GM23248 (cell line): ENCODE measurements around the gene GORASP1.

Source experiments
- EZH2 ChIP-seq: fragments of 200-600 bp; sonication (generic); IDR thresholded peaks from 2 replicates; pipeline ENCODE4 v1.6.1; 2018; ENCODE audit warnings: antibody characterized with exemption, mild to moderate bottlenecking; ENCODE audit not compliant: insufficient read depth, poor library complexity, severe bottlenecking
- EZH2phosphoT487 ChIP-seq: fragments of 200-600 bp; sonication (generic); IDR thresholded peaks from 2 replicates; pipeline ENCODE4 v1.6.1; 2018; ENCODE audit warnings: antibody characterized with exemption, moderate library complexity, mild to moderate bottlenecking, low read depth; ENCODE audit not compliant: insufficient read depth

DNA sequence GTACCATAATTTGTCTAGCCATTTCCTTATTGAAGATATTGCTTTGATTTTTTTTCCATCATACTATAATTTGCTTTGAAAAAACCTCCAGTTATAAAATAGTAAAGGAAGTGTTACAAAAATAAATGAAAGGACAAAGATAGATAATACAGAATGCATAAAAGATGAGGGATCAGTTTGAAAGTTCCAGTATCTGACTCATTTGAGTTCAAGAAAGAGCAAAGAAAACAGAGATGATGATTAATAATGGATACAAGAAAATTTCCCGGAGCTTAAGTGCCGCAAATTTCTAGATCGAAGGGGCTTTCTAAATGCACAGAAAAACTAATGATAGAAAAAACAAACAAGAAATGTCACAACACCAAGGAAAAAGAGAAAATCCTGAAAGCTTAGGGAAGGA, 51.3 kb downstream of the GORASP1 start:
- no peak for TF ChIP-seq EZH2phosphoT487
- TF ChIP-seq EZH2, result no peak
